Vagina (tissue), 2 donors: ENCODE results near the gene GPR151. TPM values are rescaled to one million over a fixed set of nuclear protein-coding genes. Genes with fewer than 3 reads are reported as not detected.

ENCODE experiments used
- DNase-seq, 2 donors: peaks; one replicate each; pipeline ENCODE4 v3.0.0-alpha.2; 2017; ENCODE audit errors: extremely low spot score in 2 of 2
- H3K27ac ChIP-seq: fragments of 200-600 bp; sonication (generic); one replicate; pipeline ENCODE4 v1.5.1; 2019
- H3K27me3 ChIP-seq: fragments of 200-600 bp; sonication (generic); one replicate; pipeline ENCODE4 v1.5.1; 2019
- H3K36me3 ChIP-seq, 2 donors: fragments of 200-600 bp; sonication (generic); one replicate each; pipeline ENCODE4 v1.5.1; 2017 to 2019
- H3K4me1 ChIP-seq: fragments of 200-600 bp; sonication (generic); one replicate; pipeline ENCODE4 v1.5.1; 2019
- H3K4me3 ChIP-seq, 2 donors: fragments of 200-600 bp; sonication (generic); 1 replicate in 1 of 2; 2 replicates in 1 of 2; pipeline ENCODE4 v1.5.1; 2016 to 2019
- H3K9me3 ChIP-seq: fragments of 200-600 bp; sonication (generic); one replicate; pipeline ENCODE4 v1.5.1; 2019
- CTCF ChIP-seq, 3 experiments: fragments of 450-650 bp in 2 of 3; fragments of 200-600 bp in 1 of 3; sonication (generic) in 1 of 3; IDR thresholded peaks; one replicate each; pipeline ENCODE4 v1.5.1; 2017 to 2019; ENCODE audit warnings: antibody characterized with exemption in 3 of 3, mild to moderate bottlenecking in 2 of 3, moderate library complexity in 2 of 3
- POLR2A ChIP-seq, 2 donors: fragments of 450-650 bp; IDR thresholded peaks; one replicate each; pipeline ENCODE4 v1.6.1; 2017; ENCODE audit warnings: antibody characterized with exemption in 2 of 2, mild to moderate bottlenecking in 2 of 2, moderate library complexity in 2 of 2
- POLR2AphosphoS5 ChIP-seq, 2 donors: sonication (generic); formaldehyde crosslinking; IDR thresholded peaks; one replicate each; pipeline ENCODE4 v1.9.0; 2017; ENCODE audit warnings: antibody characterized with exemption in 2 of 2, mild to moderate bottlenecking in 2 of 2, low read depth in 1 of 2; ENCODE audit not compliant: insufficient read depth in 1 of 2
- intact Hi-C: fragments of 100-400 bp; cut with DNase I; formaldehyde crosslinking; loops from one replicate; pipeline ENCODE4 v1.15.1; 2023
- total RNA-seq: library from RNA; depleted of rRNA; stranded (reverse); fragments of >200 nt; gene quantifications from one replicate; pipeline ENCODE4 v1.2.3, GENCODE V29; 2016

Gene GPR151
- total RNA-seq, 1 donor from 2014 or later: not detected

DNA sequence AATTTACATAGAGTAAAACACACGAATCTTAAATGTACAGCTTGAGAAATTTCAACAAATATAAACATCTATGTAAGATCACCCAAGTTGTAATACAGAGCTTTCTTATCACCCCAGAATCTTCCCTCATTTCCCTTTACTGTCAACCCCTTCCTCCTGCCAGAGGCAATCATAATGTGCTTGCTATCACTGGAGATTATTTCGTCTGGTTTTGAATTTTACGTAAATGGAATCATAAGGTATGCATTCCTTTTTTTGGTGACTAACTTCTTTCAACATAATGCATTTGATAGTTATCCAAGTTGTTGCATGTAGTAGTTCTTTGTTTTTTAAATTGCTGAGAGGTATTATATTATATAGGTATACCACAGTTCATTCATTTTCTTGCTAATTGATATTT is 37.5 kb upstream of the GPR151 start:
- Histone ChIP-seq H3K27me3 (no peaks in the 10 kb centered on the region), H3K4me1 (no peaks in the 10 kb centered on the region), H3K36me3 (no peaks in the 10 kb centered on the region), H3K27ac (no peak overlapping the region), H3K9me3 (no peaks in the 10 kb centered on the region), H3K4me3 (no peak overlapping the region)
- intact Hi-C loops: no loop called here
- TF ChIP-seq POLR2AphosphoS5 (IDR thresholded peaks at IDR 0.05; ENCODE audit: insufficient read depth in 1 of 2, low read depth in 1 of 2) (no peak), POLR2A (IDR thresholded peaks at IDR 0.05) (no peak), CTCF (IDR thresholded peaks at IDR 0.05) (no peak)
- no peak for DNase-seq

- Histone ChIP-seq H3K27me3 (no peaks in the 10 kb centered on the region), H3K4me1 (no peaks in the 10 kb centered on the region), H3K36me3 (no peaks in the 10 kb centered on the region), H3K4me3 (no peak overlapping the region), H3K9me3 (no peaks in the 10 kb centered on the region), H3K27ac (no peak overlapping the region)
- intact Hi-C loops: no loop called here
- TF ChIP-seq POLR2A (IDR thresholded peaks at IDR 0.05) (no peak), POLR2AphosphoS5 (IDR thresholded peaks at IDR 0.05; ENCODE audit: insufficient read depth in 1 of 2, low read depth in 1 of 2) (no peak), CTCF (IDR thresholded peaks at IDR 0.05) (no peak)
- DNase-seq: no peak
Measured at GRCh38 chr5:146549615-146550014, 33.6 kb upstream of the GPR151 start.

DNA sequence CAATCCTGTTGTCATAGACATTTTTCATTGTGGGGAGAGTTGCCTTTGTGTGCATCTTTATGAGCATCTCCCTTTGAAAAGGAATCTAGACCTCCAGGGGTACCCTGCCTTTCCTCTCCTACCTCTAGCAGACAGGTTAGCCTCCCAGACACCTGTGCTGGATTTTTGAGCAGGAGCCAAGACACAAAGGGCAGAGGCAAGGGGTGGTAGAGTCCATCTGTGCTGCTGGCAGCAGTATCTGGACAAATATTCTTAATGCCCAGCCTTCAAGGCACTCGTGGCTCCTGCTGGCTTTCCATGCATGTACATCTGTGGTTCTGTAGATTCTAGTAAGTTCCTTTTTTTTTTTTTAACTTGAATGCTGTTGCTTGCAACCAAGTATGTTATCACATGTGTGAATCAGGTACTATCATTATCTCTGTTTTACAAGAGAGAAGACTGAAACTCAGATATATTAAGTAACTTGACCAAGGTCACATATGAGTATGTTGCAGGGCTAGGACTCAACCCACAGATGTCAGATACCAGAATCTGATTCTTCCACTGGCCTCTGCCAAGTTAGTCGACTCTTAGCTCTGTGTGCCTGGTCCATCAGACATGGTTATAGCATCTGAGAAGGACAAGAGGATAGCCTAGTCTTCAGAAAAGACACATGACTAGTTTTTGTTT is 32.9 kb upstream of the GPR151 start:
- TF ChIP-seq POLR2AphosphoS5 (IDR thresholded peaks at IDR 0.05; ENCODE audit: insufficient read depth in 1 of 2, low read depth in 1 of 2) (no peak), CTCF (IDR thresholded peaks at IDR 0.05) (no peak)
- DNase-seq: no peak
- Histone ChIP-seq H3K4me1 (no peaks in the 10 kb centered on the region), H3K27me3 (no peaks in the 10 kb centered on the region), H3K9me3 (no peaks in the 10 kb centered on the region), H3K4me3 (no peak overlapping the region), H3K36me3 (no peaks in the 10 kb centered on the region), H3K27ac (no peak overlapping the region)
- intact Hi-C loops: no loop called here

DNA sequence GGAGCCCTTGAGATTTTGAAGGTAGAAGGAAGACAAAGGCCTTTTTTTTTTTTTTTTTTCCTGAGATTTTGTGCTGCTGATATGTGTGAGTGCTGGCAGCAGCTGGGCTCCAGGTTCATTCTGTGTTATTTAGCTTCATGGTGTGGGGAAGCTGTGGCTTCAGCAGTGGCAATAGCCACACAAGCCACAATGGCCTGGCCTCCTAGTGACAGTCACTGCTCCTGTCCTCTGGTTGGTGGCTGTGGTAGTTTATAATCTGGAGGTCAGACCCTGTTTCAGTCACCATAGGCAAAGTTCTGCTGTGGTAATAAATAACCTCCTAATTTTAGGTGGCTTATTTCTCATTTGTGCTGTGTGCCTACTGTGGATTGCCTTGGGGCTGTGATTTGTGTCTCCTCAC is 28.2 kb upstream of the GPR151 start:
- intact Hi-C loops: loop anchor here (5.0 kb wide), 1 partner anchor 423 kb away; no protein-coding TSS in a partner anchor

More for the DNA sequence above, 28.2 kb upstream of the GPR151 start:
- TF ChIP-seq CTCF (IDR thresholded peaks at IDR 0.05) (no peak), POLR2AphosphoS5 (IDR thresholded peaks at IDR 0.05; ENCODE audit: insufficient read depth in 1 of 2, low read depth in 1 of 2) (no peak), POLR2A (IDR thresholded peaks at IDR 0.05) (no peak)
- H3K9me3 ChIP-seq: no peaks in the 10 kb centered on the region
- no peaks in the 10 kb centered on the region for H3K27me3 ChIP-seq
- H3K4me1 ChIP-seq: no peaks in the 10 kb centered on the region
- no peak overlapping the region for H3K27ac ChIP-seq
- H3K4me3 ChIP-seq: no peak overlapping the region
- DNase-seq: no peak
- no peaks in the 10 kb centered on the region for H3K36me3 ChIP-seq
